Lower lobe of right lung (tissue), 2 donors: Measurements from ENCODE around the gene CACNG1. TPM values are rescaled to one million over a fixed set of nuclear protein-coding genes. Genes with fewer than 3 reads are reported as not detected.
"Not testable (repeated sequence)": the region's sequence is repeated elsewhere in the genome, so short reads cannot be mapped to it uniquely, and the experiment has no call there.

ENCODE experiments used
- ATAC-seq, 2 donors: fragments of 200-7000 bp; cut with Tn5 transposase; one replicate each; pipeline ENCODE4 v1.9.1; 2020 to 2022; ENCODE audit warnings: mild to moderate bottlenecking in 2 of 2, moderate library complexity in 2 of 2
- DNase-seq: peaks from one replicate; pipeline ENCODE4 v3.0.0-alpha.2; 2020
- H3K27ac ChIP-seq: fragments of 200-600 bp; one replicate; pipeline ENCODE4 v1.8.0; 2022
- H3K27me3 ChIP-seq: fragments of 200-600 bp; one replicate; pipeline ENCODE4 v1.8.0; 2022; ENCODE audit warnings: low read depth
- H3K36me3 ChIP-seq: fragments of 200-600 bp; one replicate; pipeline ENCODE4 v1.8.0; 2022; ENCODE audit warnings: mild to moderate bottlenecking
- H3K4me1 ChIP-seq: fragments of 200-600 bp; one replicate; pipeline ENCODE4 v1.8.0; 2022
- H3K4me3 ChIP-seq: fragments of 200-600 bp; one replicate; pipeline ENCODE4 v1.8.0; 2022; ENCODE audit warnings: mild to moderate bottlenecking
- H3K9me3 ChIP-seq: fragments of 200-600 bp; one replicate; pipeline ENCODE4 v1.8.0; 2022
- CTCF ChIP-seq: fragments of 200-600 bp; IDR thresholded peaks from one replicate; pipeline ENCODE4 v1.8.0; 2022; ENCODE audit warnings: antibody characterized with exemption, mild to moderate bottlenecking
- intact Hi-C: fragments of 100-400 bp; cut with DNase I; formaldehyde crosslinking; loops from one replicate; pipeline ENCODE4 v1.11.0; 2022
- total RNA-seq: library from RNA; stranded (reverse); fragmentation: NEBNext Ultra II Directional; extraction: Animal tissue kit (Norgen Biotek cat#: 25700); gene quantifications from one replicate; pipeline ENCODE4 v1.2.1, GENCODE V29; 2021
- donor health status: DM: no; HTN: yes; CAD: no; lungs with severe emphysema.

CACNG1 gene
- total RNA-seq, 1 donor from 2014 or later, result not detected

DNA sequence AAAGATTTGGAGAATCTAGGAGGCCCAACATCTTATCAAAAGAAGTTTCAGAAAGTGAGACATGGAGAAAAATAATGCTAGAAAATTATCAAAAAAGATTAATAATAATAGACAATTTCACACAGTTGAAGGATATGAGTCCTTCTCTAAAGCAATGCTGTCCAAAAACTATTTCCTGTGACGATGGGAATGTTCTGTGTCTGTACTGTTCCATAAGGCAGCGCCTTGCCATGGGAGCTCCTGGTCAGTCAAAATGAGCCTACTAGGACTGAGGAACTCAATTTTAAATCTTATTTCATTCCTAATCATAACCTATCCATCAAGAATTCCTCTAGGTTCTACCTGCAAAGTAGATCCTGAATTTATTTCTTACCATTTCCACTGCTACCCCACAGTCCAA is 49.0 kb downstream of the CACNG1 start:
- ATAC-seq (no peak), DNase-seq (no peak)
- Histone ChIP-seq H3K4me3 (no peak overlapping the region), H3K27ac (no peak overlapping the region), H3K27me3 (no peaks in the 10 kb centered on the region), H3K36me3 (peaks cover 8% of the 10 kb centered on the region), H3K9me3 (no peaks in the 10 kb centered on the region), H3K4me1 (no peaks in the 10 kb centered on the region)
- intact Hi-C loops, result no loop called here
- TF ChIP-seq CTCF, result no peak

DNA sequence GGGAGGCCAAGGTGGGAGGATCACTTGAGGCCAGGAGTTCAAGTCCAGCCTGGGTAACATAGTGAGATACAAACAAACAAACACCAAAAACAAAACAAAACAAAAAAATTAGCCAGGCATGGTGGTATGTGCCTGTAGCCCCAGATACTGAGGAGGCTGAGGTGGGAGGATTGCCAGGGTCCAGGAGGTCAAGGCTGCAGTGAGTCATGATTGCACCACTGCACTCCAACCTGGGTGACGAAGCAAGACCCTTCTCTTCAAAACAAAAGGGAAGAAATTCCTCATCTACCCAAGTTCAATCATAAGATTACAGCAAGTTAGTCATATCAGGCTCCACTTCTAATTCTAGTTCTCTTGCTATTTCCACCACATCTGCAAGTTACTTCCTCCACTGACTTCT is 50.9 kb downstream of the CACNG1 start:
- H3K4me1 ChIP-seq, H3K36me3 ChIP-seq, DNase-seq, intact Hi-C loops, H3K4me3 ChIP-seq, ATAC-seq, H3K9me3 ChIP-seq, H3K27ac ChIP-seq, H3K27me3 ChIP-seq: not testable (repeated sequence)

DNA sequence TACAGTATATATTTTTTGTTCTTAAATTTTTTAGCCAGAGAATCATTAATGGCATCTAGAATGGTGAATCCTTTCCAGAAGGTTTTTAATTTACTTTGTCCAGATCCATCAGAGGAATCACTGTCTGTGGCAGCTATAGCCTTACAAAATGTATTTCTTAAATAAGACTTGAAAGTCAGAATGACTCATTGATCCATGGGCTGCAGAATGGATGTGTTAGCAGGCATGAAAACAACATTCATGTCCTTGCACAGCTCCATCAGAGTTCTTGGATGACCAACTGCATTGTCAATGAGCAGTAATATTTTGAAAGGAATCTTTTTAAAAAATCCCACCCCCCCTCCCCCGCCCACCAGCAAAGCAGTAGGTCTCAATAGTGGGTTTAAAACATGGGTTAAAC is 51.4 kb downstream of the CACNG1 start:
- Histone ChIP-seq H3K27me3 (no peaks in the 10 kb centered on the region), H3K4me3 (no peak overlapping the region), H3K27ac (no peak overlapping the region), H3K36me3 (peaks cover 8% of the 10 kb centered on the region), H3K9me3 (no peaks in the 10 kb centered on the region), H3K4me1 (no peaks in the 10 kb centered on the region)
- ATAC-seq (no peak), DNase-seq (no peak)
- TF ChIP-seq CTCF, result no peak
- intact Hi-C loops, result no loop called here

GRCh38 chr17:67096609-67097008 is 52.3 kb downstream of the CACNG1 start:
- Histone ChIP-seq H3K27ac (no peak overlapping the region), H3K36me3 (peaks cover 7% of the 10 kb centered on the region), H3K4me1 (no peaks in the 10 kb centered on the region), H3K4me3 (no peak overlapping the region), H3K9me3 (no peaks in the 10 kb centered on the region), H3K27me3 (no peaks in the 10 kb centered on the region)
- ATAC-seq (no peak), DNase-seq (no peak)
- TF ChIP-seq CTCF, result no peak
- intact Hi-C loops, result no loop called here

GRCh38 chr17:67098006-67098405 is 53.7 kb downstream of the CACNG1 start:
- no peaks in the 10 kb centered on the region for H3K9me3 ChIP-seq
- ATAC-seq (no peak), DNase-seq (no peak)
- TF ChIP-seq CTCF, result no peak
- peaks cover 5% of the 10 kb centered on the region for H3K4me1 ChIP-seq
- no peaks in the 10 kb centered on the region for H3K36me3 ChIP-seq
- no peak overlapping the region for H3K27ac ChIP-seq
- no peak overlapping the region for H3K4me3 ChIP-seq
- H3K27me3 ChIP-seq, result no peaks in the 10 kb centered on the region
- intact Hi-C loops, result no loop called here

DNA sequence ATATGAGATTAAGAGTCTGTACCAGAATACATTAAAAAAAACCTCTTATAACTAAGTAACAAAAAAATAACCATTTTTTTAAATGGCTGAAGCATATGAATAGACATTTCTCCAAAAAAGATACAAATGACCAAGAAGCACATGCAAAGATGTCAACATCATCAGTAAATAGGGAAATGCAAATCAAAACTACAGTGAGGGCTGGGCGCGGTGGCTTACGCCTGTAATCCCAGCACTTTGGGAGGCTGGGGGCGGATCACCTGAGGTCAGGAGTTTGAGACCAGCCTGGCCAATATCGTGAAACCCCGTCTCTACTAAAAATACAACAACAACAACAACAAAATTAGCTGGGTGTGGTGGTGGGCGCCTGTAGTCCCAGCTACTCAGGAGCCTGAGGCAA is 60.3 kb downstream of the CACNG1 start:
- H3K4me1 ChIP-seq, H3K9me3 ChIP-seq, H3K27me3 ChIP-seq, DNase-seq, intact Hi-C loops, ATAC-seq, H3K4me3 ChIP-seq, H3K27ac ChIP-seq: not testable (repeated sequence)
- peaks cover 41% of the 10 kb centered on the region for H3K36me3 ChIP-seq

DNA sequence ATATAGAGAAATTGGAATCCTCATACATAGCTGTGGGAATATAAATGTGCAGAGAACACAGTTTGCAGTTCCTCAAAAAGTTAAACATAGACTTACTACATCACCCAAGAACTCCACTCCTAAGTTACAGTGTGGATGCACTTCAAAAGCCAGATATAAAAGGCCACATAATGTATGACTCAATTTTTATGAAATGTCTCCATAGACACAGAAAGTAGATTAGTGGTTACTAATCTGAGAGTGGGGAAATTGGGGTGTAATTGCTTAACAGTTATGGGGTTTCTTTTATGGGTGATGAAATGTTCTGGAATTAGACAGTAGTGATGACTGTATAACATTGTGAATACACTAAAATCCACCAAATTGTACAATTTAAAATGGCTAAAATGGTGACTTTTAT is 60.9 kb downstream of the CACNG1 start:
- H3K4me1 ChIP-seq, result peaks cover 8% of the 10 kb centered on the region
- no peak overlapping the region for H3K27ac ChIP-seq
- H3K4me3 ChIP-seq, result no peak overlapping the region
- no peaks in the 10 kb centered on the region for H3K27me3 ChIP-seq
- no peak for TF ChIP-seq CTCF
- intact Hi-C loops, result no loop called here
- DNase-seq, result no peak
- peaks cover 47% of the 10 kb centered on the region for H3K36me3 ChIP-seq
- ATAC-seq, result peak in 1 of 2 donors; percentile 40
- H3K9me3 ChIP-seq, result no peaks in the 10 kb centered on the region
